Measurements from ENCODE around the gene HNRNPA1.
"Not testable (repeated sequence)": the region's sequence is repeated elsewhere in the genome, so short reads cannot be mapped to it uniquely, and the experiment has no call there.

HNRNPA1 gene

GRCh38 chr12:54282949-54283593, 2.5 kb downstream of the HNRNPA1 start:
- no peak for DNase-seq (ENCODE audit: low read depth)
- peak overlapping the region; percentile 98 for H3K4me3 ChIP-seq (ENCODE audit: low read depth, low read length)
- no peak for TF ChIP-seq CTCF (IDR thresholded peaks at IDR 0.05; ENCODE audit: low read depth, low read length, missing control alignments)

- not testable (repeated sequence) for DNase-seq (ENCODE audit: low read depth)
- peak overlapping the region; percentile 98; the same call in 1 of the 2 replicates for H3K4me3 ChIP-seq (ENCODE audit: low read depth, low read length)
These were observed 3.7 kb downstream of the HNRNPA1 start for GRCh38 chr12:54284070-54284780.

GRCh38 chr12:54285150-54286041, 4.9 kb downstream of the HNRNPA1 start:
- no peak overlapping the region for H3K4me3 ChIP-seq (ENCODE audit: low read depth, low read length)
- DNase-seq (ENCODE audit: low read depth), result no peak
- TF ChIP-seq CTCF (IDR thresholded peaks at IDR 0.05; ENCODE audit: low read depth, low read length, missing control alignments), result no peak

GRCh38 chr12:54286042-54287030, 5.8 kb downstream of the HNRNPA1 start:
- no peak for TF ChIP-seq CTCF (IDR thresholded peaks at IDR 0.05; ENCODE audit: low read depth, low read length, missing control alignments)
- DNase-seq (ENCODE audit: low read depth), result no peak
- H3K4me3 ChIP-seq (ENCODE audit: low read depth, low read length), result no peak overlapping the region

GRCh38 chr12:54287261-54288157, 7.0 kb downstream of the HNRNPA1 start:
- no peak for TF ChIP-seq CTCF (IDR thresholded peaks at IDR 0.05; ENCODE audit: low read depth, low read length, missing control alignments)
- H3K4me3 ChIP-seq (ENCODE audit: low read depth, low read length), result no peak overlapping the region
- DNase-seq (ENCODE audit: low read depth), result no peak

- TF ChIP-seq CTCF (IDR thresholded peaks at IDR 0.05; ENCODE audit: low read depth, low read length, missing control alignments), result no peak
- no peak overlapping the region for H3K4me3 ChIP-seq (ENCODE audit: low read depth, low read length)
- no peak for DNase-seq (ENCODE audit: low read depth)
These were observed 11.8 kb downstream of the HNRNPA1 start for GRCh38 chr12:54292083-54292930.

Measured in GM12864 (cell line).